ENCODE measurements around the gene SATB1. TPM values are rescaled to one million over a fixed set of nuclear protein-coding genes. Genes with fewer than 3 reads are reported as not detected.

Gene SATB1
- total and polyA plus RNA-seq, 7 experiments from 2014 or later, result 258 to 482 (median 395) TPM

DNA sequence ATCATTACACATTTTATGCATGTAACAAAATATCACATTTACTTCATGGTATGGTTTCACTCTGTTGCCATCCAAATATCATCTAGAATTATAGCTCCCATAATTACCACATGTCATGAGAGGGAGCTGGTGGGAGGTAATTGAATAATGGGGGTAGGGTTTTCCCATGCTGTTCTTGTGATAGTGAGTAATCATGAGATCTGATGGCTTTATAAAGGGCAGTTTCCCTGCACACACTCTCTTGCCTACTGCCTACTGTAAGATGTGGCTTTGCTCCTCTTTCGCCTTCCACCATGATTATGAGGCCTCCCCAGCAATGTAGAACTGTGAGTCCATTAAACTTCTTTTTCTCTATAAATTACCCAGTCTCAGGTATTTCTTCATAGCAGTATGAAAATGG lies 123.4 kb downstream of the SATB1 start:
- CTCF ChIA-PET, result no interaction called here
- POLR2A ChIA-PET, result no interaction called here
- Histone ChIP-seq H3K4me1 (ENCODE audit: control insufficient read depth in 2 of 2, insufficient read depth in 2 of 2, low read length in 2 of 2) (no peaks in the 10 kb centered on the region), H3K27me3 (ENCODE audit: control insufficient read depth in 2 of 2, insufficient read depth in 2 of 2, low read length in 2 of 2) (no peaks in the 10 kb centered on the region), H3K9me3 (ENCODE audit: control insufficient read depth in 2 of 3, low read length in 3 of 3) (no peaks in the 10 kb centered on the region), H3K27ac (ENCODE audit: low read depth, low read length) (no peak overlapping the region), H3K36me3 (ENCODE audit: control insufficient read depth in 2 of 3, insufficient read depth in 3 of 3, low read length in 3 of 3) (no peaks in the 10 kb centered on the region), H3K4me3 (ENCODE audit: low read length) (no peak overlapping the region)
- DNase-seq (no peak), ATAC-seq (no peak)
- H3K4me3 Mint-ChIP-seq, result no peak overlapping the region
- peaks cover 0 to 22% (median 16%) of the 10 kb centered on the region in 11 donors for H3K9me3 Mint-ChIP-seq
- intact Hi-C loops (cut with micrococcal nuclease), result no loop called here
- H3K27me3 Mint-ChIP-seq, result peaks cover 0 to 2% (median 0%) of the 10 kb centered on the region in 5 donors
- H3K27ac Mint-ChIP-seq, result no peak overlapping the region
- H3K36me3 Mint-ChIP-seq, result peaks cover 3 to 12% (median 6%) of the 10 kb centered on the region in 5 donors
- H3K4me1 Mint-ChIP-seq, result no peaks in the 10 kb centered on the region

DNA sequence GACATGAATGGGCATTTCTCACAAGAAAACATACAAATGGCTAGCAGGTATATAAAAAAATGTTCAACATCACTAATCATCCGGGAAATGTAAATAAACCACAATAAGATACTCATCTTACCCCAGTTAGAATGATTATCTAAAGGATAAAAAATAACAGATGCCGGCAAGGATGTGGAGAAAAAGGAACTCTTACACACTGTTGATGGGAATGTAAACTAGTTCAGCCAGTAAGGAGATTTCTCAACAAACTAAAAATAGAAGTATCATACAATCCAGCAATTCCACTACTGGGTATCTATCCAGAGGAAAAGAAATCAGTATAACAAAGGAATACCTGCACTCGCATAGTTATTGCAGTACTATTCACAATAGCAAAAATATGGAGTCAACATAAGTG lies 124.2 kb downstream of the SATB1 start:
- H3K4me1 Mint-ChIP-seq, result no peaks in the 10 kb centered on the region
- DNase-seq (no peak), ATAC-seq (no peak)
- ChIA-PET CTCF (no interaction called here), POLR2A (no interaction called here)
- intact Hi-C loops (cut with micrococcal nuclease), result no loop called here
- peaks cover 3 to 14% (median 7%) of the 10 kb centered on the region in 5 donors for H3K36me3 Mint-ChIP-seq
- H3K9me3 Mint-ChIP-seq, result peaks cover under 1 to 30% (median 22%) of the 10 kb centered on the region in 11 donors
- H3K27ac Mint-ChIP-seq, result no peak overlapping the region
- no peaks in the 10 kb centered on the region for H3K36me3 ChIP-seq (ENCODE audit: control insufficient read depth in 2 of 3, insufficient read depth in 3 of 3, low read length in 3 of 3)
- peaks cover 0 to 2% (median 0%) of the 10 kb centered on the region in 5 donors for H3K27me3 Mint-ChIP-seq
- no peak overlapping the region for H3K4me3 Mint-ChIP-seq
- no peaks in the 10 kb centered on the region for H3K4me1 ChIP-seq (ENCODE audit: control insufficient read depth in 2 of 2, insufficient read depth in 2 of 2, low read length in 2 of 2)
- no peak overlapping the region for H3K4me3 ChIP-seq (ENCODE audit: low read length)
- no peaks in the 10 kb centered on the region for H3K27me3 ChIP-seq (ENCODE audit: control insufficient read depth in 2 of 2, insufficient read depth in 2 of 2, low read length in 2 of 2)
- no peak overlapping the region for H3K27ac ChIP-seq (ENCODE audit: low read depth, low read length)
- peaks cover 0 to 5% (median 0%) of the 10 kb centered on the region in 3 experiments for H3K9me3 ChIP-seq (ENCODE audit: control insufficient read depth in 2 of 3, low read length in 3 of 3)

DNA sequence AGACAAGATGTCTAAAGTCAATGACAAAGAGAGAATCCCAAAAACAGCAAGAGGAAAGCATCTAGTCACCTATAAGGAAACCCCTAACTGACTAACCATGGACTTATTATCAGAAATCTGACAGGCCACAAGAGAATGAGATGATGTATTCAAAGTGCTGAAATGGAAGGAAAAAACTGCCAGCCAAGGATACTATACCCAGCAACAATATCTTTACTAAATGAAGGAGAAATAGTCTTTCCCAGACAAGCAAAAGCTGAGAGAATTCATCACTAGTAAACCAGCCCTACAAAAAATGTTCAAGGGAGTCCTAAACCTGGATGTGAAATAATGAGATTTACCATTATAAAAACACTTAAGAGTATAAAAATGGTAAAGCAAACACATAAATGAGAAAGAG lies 128.0 kb downstream of the SATB1 start:
- no peak overlapping the region for H3K4me3 ChIP-seq (ENCODE audit: low read length)
- no peaks in the 10 kb centered on the region for H3K27me3 ChIP-seq (ENCODE audit: control insufficient read depth in 2 of 2, insufficient read depth in 2 of 2, low read length in 2 of 2)
- ChIA-PET CTCF (no interaction called here), POLR2A (no interaction called here)
- no peak overlapping the region for H3K27ac ChIP-seq (ENCODE audit: low read depth, low read length)
- no peaks in the 10 kb centered on the region for H3K4me1 ChIP-seq (ENCODE audit: control insufficient read depth in 2 of 2, insufficient read depth in 2 of 2, low read length in 2 of 2)
- ATAC-seq (no peak), DNase-seq (no peak)
- Mint-ChIP-seq H3K4me1 (no peaks in the 10 kb centered on the region), H3K9me3 (peaks cover 3 to 36% (median 24%) of the 10 kb centered on the region in 11 donors), H3K4me3 (no peak overlapping the region), H3K27ac (no peak overlapping the region), H3K36me3 (peaks cover 3 to 17% (median 7%) of the 10 kb centered on the region in 5 donors), H3K27me3 (peaks cover 0 to 2% (median 0%) of the 10 kb centered on the region in 5 donors)
- intact Hi-C loops (cut with micrococcal nuclease), result no loop called here
- H3K9me3 ChIP-seq (ENCODE audit: control insufficient read depth in 2 of 3, low read length in 3 of 3), result peaks cover 0 to 11% (median 0%) of the 10 kb centered on the region in 3 experiments
- no peaks in the 10 kb centered on the region for H3K36me3 ChIP-seq (ENCODE audit: control insufficient read depth in 2 of 3, insufficient read depth in 3 of 3, low read length in 3 of 3)
